NCI-H2107 (cell line): ENCODE data around the gene CEP295NL.

Experiments used
- DNase-seq: peaks from one replicate; lab custom pipeline; 2025; lab: John Stamatoyannopoulos, UW

Gene CEP295NL

DNA sequence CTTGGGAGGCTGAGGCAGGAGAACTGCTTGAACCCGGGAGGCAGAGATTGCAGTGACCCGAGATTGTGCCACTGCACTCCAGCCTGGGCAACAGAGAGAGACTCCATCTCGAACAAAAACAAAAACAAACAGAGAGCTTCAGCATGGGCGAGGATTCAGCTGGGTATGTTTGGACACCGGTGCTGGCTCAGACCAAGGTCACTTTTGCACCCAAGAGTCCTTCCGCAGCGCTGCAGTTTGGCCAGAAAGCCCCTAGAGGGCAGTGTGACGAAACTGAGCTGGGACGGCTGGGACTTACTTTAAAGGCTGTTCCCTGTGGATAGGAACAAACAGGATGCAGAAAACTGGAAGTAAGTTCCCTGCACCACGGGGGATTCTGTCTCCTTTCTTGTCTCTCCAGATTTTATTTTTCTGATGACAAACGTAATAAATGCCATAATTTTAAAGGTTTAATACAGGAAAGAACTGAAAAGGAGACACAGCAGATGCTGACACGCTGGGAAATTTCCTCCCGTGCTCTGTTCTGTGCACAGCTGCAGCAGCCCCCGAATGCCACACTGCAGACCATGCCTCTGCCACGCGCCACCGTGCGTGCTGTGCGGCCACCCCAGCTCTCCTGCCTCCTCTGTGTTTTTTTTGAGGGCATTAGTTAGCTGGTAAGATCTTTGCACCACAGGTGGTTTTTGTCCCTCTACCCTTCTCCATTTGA, 37.2 kb downstream of the CEP295NL start:
- peak; percentile 30 for DNase-seq

GRCh38 chr17:78864117-78864516, 38.9 kb downstream of the CEP295NL start:
- no peak for DNase-seq

- DNase-seq: no peak
Measured at GRCh38 chr17:78862073-78863023, 40.7 kb downstream of the CEP295NL start.

DNA sequence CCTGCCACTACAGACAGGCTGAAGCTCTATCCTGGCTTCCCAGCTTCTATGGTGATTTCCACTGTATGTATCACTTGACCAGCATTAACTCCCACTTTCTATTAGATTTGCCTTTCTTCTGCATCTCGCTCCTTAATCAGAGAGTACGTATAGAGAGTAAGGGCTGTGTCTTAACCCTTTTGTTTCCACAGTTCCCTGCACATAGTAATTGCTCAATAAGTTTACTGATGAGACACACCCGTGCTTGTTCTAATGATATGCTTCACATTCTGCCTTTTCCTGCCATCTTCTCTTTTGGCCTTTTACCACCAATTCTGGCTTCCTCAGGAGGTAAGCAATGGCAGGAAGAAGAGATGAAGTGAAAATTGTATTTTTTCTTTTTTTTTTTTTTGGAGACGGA, 41.8 kb downstream of the CEP295NL start:
- no peak for DNase-seq

DNA sequence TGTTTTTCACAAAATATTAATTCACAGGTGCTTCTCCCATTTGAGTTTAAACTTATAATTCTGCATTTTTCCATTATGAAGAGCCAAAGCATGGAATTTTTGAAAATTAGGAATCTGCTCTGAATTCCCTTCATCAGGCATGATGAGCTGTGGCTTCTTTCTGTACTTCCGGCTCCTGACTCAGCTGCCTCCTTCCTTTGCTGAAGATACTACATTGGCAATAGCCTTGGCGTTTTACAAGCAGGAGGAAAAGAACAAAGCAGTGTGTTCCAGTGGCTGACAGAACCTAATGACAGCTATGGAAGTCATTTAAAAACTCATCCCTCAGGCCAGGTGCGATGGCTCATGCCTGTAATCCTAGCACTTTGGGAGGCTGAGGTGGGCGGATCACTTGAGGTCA, 44.0 kb downstream of the CEP295NL start:
- DNase-seq: no peak

DNA sequence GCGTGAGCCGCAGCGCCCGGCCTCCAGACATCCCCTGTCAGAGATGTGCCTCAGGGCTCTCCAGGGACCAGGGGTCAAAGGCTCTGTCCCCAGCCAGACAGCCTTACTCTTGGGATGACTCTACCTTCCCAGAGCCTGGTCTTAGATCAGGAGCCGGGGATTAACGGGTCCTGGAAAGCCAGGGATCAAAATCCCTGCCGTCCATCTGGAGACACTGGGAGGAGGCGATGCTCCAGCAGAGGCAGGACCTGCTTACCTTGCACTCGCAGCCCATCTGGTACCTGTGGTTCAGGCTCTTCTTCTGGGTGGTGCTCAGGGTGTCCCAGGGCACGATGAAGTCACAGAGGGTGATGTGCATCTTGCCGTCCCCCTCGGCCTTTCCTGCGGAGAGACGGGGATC, 45.7 kb downstream of the CEP295NL start:
- no peak for DNase-seq

- no peak for DNase-seq
Measured at GRCh38 chr17:78855561-78856165, 47.3 kb downstream of the CEP295NL start.

DNA sequence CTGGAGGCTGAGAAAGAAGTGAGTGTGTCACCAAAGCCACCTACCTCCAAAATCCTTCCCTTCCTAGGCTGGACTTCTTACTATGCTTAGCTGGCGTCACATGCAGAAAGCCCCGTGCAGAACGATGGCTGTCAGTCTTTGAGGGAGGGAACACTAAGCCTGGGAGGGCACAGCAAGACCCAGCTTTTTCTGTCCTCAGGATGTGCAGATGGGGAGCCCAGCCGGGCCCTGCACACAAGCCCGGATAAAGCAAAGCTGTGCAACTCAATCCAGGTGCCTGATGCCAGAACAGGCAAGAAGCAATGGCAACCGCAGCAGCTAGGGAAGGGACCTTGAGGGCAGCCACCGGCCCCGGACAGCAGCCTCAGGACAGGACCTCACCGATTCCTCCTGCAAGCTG, 48.5 kb downstream of the CEP295NL start:
- DNase-seq: no peak

DNA sequence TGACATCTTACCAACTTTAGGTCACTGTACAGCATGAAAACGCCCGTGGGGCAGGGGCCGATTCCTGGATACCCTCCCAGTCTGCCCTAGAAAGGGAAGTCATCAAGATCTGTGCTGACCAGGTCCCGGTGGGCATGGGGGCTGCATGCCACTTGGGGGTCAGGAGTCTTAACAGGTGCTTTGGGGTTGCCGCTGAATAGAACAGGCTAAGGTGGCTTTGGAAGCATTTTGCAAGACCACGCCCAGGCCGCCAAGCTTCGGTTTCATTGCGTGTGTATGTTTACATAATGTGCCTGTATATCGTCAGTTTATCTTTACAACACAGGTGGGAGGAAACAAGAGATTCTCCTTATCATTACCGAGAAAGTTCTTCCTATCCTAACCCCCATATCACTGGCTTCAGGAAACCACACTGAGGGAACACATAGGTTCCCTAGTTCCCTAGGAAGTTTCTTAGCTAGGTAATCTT, 49.0 kb downstream of the CEP295NL start:
- DNase-seq: no peak

DNA sequence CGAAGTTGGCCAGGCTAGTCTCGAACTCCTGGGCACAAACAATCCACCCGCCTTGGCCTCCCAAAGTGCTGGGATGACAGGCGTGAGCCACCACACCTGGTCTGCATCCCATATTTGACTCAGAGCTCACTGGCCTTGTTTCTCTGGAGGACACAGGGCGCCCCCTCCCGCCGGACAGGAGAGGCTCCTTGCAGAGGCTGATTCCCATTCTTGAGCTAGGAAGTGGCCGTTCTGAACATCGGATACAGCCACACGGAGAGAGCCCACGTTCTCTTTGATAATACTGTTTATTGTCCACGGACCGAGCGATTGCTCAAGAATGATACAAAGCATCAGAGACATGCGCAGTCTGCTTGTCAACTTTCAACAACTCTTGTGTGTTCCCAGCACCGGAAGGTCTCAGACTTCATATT, 50.3 kb downstream of the CEP295NL start:
- DNase-seq: no peak

GRCh38 chr17:78849026-78849425, 54.0 kb downstream of the CEP295NL start:
- DNase-seq: no peak

DNA sequence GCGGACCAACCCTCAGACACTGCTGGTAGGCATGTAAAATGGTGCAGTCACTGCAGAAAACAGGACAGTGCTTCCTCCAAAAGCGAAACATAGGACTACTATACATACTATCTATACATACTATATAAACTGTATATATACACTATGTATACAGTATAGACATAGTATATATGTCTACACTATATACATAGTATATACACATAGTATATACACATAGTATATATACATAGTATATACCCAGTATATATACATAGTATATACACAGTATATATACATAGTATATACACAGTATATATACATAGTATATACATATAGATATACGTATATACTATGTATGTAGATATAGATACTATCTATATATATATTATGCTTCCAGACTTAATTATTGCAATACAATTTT, 55.9 kb downstream of the CEP295NL start:
- DNase-seq: no peak

DNA sequence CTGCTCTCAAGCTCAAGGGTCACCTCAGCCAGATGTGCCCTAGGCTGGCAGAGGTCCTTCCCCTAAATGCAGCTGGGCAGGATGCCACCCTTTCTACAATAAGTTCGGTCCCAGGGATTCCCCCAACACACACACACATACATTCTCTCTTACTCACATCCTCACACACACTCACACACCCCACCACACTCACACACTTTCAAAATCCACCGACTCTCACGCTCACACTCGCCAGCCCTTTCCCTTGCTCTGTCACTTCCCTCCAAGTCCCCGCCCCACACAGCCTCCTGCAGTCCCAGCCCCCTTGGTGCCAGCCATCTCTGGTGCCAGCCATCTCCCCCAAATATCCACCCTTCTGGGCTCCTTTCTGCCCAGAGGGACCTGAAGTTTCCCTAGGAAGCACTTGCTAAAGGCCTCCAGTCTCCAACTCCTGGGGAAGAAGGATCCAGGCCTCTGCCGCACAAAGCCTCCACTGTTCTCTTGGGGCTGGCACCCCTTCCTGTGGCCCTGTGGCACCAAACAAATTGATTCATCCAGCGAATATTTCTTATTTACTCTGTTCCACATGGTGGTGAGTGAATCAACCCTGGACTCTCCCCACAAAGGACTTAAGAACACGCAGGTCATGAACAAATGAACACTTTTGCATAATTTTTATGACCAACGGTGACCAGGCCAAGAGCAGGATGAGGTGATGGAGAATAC, 58.5 kb downstream of the CEP295NL start:
- DNase-seq: no peak

- no peak for DNase-seq
Measured at GRCh38 chr17:78842881-78843565, 60.0 kb downstream of the CEP295NL start.

DNA sequence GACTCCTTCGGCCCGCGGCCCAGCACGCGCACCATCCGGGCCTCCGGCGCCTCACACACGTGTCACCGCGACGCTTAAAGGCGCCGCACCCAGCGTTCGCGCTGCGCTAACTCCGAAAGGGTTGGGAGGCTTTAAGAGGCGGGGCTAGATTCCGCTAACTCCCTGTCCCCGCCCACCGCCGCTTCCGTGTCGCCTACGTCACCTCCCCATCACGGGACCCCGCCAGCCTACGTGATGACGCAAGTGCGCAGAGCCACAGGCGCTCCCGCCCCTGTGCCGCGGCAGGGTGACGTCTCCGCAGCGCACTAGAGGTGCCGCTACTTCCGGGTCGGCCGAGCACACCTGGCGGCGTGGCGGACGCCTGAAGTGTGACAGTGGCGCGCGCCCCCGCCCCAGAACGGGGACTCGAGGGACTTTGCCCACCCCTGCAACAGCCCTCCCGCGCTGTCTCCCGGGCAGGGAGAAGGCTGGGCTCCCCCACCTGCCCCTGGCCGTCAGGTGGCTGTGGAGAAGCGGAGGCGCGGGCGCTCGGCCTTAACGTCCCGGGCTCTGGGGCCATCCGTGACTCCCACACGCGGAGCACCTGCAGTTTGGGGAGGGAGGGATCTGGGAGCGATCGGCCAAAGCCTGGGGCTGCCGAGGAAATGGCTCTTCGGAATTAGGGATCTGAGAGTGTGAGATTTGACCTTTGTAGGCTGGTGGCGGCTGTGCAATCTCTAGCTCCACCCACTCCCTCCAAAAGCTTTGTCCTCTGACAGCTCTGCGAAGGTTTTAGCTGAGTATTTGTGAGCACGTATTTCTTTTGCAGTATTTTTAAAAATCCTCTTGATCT, 62.0 kb downstream of the CEP295NL start, which contains the start of gene USP36:
USP36 (minus strand) TSS at position 35 of the 832 bp plus-strand sequence. CDS start 4,451 bp downstream, outside the sequence.
- DNase-seq: peak; percentile 100
